Cardiac muscle cell (in vitro differentiated cells and primary cell): ENCODE results near the gene GID8. TPM values are rescaled to one million over a fixed set of nuclear protein-coding genes. Genes with fewer than 3 reads are reported as not detected.

ENCODE experiments used
- DNase-seq, 2 donors: peaks; one replicate each; pipeline versions ENCODE4 v3.0.0 to v3.0.0-alpha.2; 2010 to 2017; ENCODE audit warnings: low read depth in 1 of 2, low spot score in 1 of 2
- H3K27ac ChIP-seq: fragments of 200-600 bp; sonication (generic); 2 replicates; pipeline ENCODE4 v1.5.1; 2016
- H3K27me3 ChIP-seq: fragments of 200-600 bp; sonication (generic); 2 replicates; pipeline ENCODE4 v1.6.0; 2016; ENCODE audit warnings: control low read depth
- H3K36me3 ChIP-seq: fragments of 200-600 bp; sonication (generic); 2 replicates; pipeline ENCODE4 v1.5.1; 2016; ENCODE audit warnings: control low read depth
- H3K4me1 ChIP-seq: fragments of 200-600 bp; sonication (generic); 2 replicates; pipeline ENCODE4 v1.8.1; 2017; ENCODE audit warnings: low read depth, mild to moderate bottlenecking, mixed run types
- H3K4me3 ChIP-seq: fragments of 200-600 bp; sonication (generic); 2 replicates; pipeline ENCODE4 v1.5.1; 2016; ENCODE audit warnings: mild to moderate bottlenecking
- H3K9me3 ChIP-seq: fragments of 200-600 bp; sonication (generic); 2 replicates; pipeline ENCODE4 v1.5.1; 2017; ENCODE audit warnings: low read depth, mild to moderate bottlenecking, control low read depth
- CTCF ChIP-seq: IDR thresholded peaks from 2 replicates; pipeline ENCODE4 v1.5.1; 2012; ENCODE audit warnings: low read depth, mild to moderate bottlenecking, low read length
- polyA plus RNA-seq: library from polyadenylated mRNA; unstranded; fragments of >200 nt; fragmentation: Nextera tagmentation; extraction: Ambion mirVana; gene quantifications from 2 replicates; pipeline ENCODE4 v1.2.1, GENCODE V29; 2016
- total RNA-seq: library from RNA; depleted of rRNA; stranded (reverse); fragments of >200 nt; gene quantifications from 2 replicates; pipeline ENCODE4 v1.2.3, GENCODE V29; 2016

GID8 gene
- total and polyA plus RNA-seq, 2 experiments from 2014 or later: 24.5 to 49.5 TPM

GRCh38 chr20:62890444-62890843 lies 47.5 kb upstream of the GID8 start:
- Histone ChIP-seq H3K4me1 (no peaks in the 10 kb centered on the region), H3K4me3 (no peak overlapping the region), H3K9me3 (no peaks in the 10 kb centered on the region), H3K27me3 (no peaks in the 10 kb centered on the region), H3K36me3 (peaks cover 64% of the 10 kb centered on the region), H3K27ac (no peak overlapping the region)
- TF ChIP-seq CTCF: no peak
- DNase-seq: no peak

- Histone ChIP-seq H3K27me3 (no peaks in the 10 kb centered on the region), H3K4me3 (no peak overlapping the region), H3K36me3 (peaks cover 67% of the 10 kb centered on the region), H3K27ac (no peak overlapping the region), H3K4me1 (no peaks in the 10 kb centered on the region), H3K9me3 (no peaks in the 10 kb centered on the region)
- no peak for TF ChIP-seq CTCF
- no peak for DNase-seq
These were observed 46.8 kb upstream of the GID8 start for GRCh38 chr20:62891111-62891510.

- H3K4me1 ChIP-seq: no peaks in the 10 kb centered on the region
- no peak for DNase-seq
- H3K9me3 ChIP-seq: no peaks in the 10 kb centered on the region
- H3K36me3 ChIP-seq: peaks cover 71% of the 10 kb centered on the region
- no peak for TF ChIP-seq CTCF
- no peaks in the 10 kb centered on the region for H3K27me3 ChIP-seq
- no peak overlapping the region for H3K27ac ChIP-seq
- no peak overlapping the region for H3K4me3 ChIP-seq
These were observed 45.3 kb upstream of the GID8 start for GRCh38 chr20:62892348-62893304.

- Histone ChIP-seq H3K4me3 (no peak overlapping the region), H3K27ac (no peak overlapping the region), H3K27me3 (no peaks in the 10 kb centered on the region), H3K9me3 (no peaks in the 10 kb centered on the region), H3K4me1 (no peaks in the 10 kb centered on the region), H3K36me3 (peaks cover 66% of the 10 kb centered on the region)
- TF ChIP-seq CTCF: peak; percentile 17
- no peak for DNase-seq
These were observed 44.2 kb upstream of the GID8 start for GRCh38 chr20:62893700-62894099.

GRCh38 chr20:62894261-62894660 lies 43.7 kb upstream of the GID8 start:
- Histone ChIP-seq H3K4me1 (no peaks in the 10 kb centered on the region), H3K4me3 (no peak overlapping the region), H3K27me3 (no peaks in the 10 kb centered on the region), H3K27ac (no peak overlapping the region), H3K9me3 (no peaks in the 10 kb centered on the region), H3K36me3 (peaks cover 61% of the 10 kb centered on the region)
- no peak for TF ChIP-seq CTCF
- DNase-seq: no peak
